Stimulated activated CD4-positive, alpha-beta T cell treated with anti-CD3 and anti-CD28 coated beads, Interleukin-1b, Interleukin-23, amount 100 ng/mL, for 48 hours (primary cell): ENCODE measurements around the gene DDR1.
A peak's percentile ranks its signal among the peaks of the same experiment; 100 is the strongest.
"Not testable (repeated sequence)": the region's sequence is repeated elsewhere in the genome, so short reads cannot be mapped to it uniquely, and the experiment has no call there.

Source experiments
- DNase-seq: peaks from one replicate; pipeline ENCODE4 v3.0.0-alpha.2; 2020

The DDR1 gene

GRCh38 chr6:30894935-30895334 is 10.6 kb downstream of the DDR1 start:
- no peak for DNase-seq

- DNase-seq, result no peak
Observed at GRCh38 chr6:30895343-30895742, 11.0 kb downstream of the DDR1 start.

GRCh38 chr6:30896541-30896940 is 12.2 kb downstream of the DDR1 start:
- DNase-seq, result no peak

GRCh38 chr6:30897882-30898281 is 13.6 kb downstream of the DDR1 start:
- no peak for DNase-seq

GRCh38 chr6:30898750-30899360 is 14.5 kb downstream of the DDR1 start:
- DNase-seq, result no peak

- DNase-seq, result no peak
Observed at GRCh38 chr6:30900863-30901417, 16.6 kb downstream of the DDR1 start.

- DNase-seq, result no peak
Observed at GRCh38 chr6:30901436-30901835, 17.1 kb downstream of the DDR1 start.

GRCh38 chr6:30902196-30902595 is 17.9 kb downstream of the DDR1 start:
- not testable (repeated sequence) for DNase-seq

GRCh38 chr6:30902709-30903108 is 18.4 kb downstream of the DDR1 start:
- no peak for DNase-seq

- DNase-seq, result no peak
Observed at GRCh38 chr6:30903236-30903635, 18.9 kb downstream of the DDR1 start.

GRCh38 chr6:30907290-30907757 is 23.0 kb downstream of the DDR1 start:
- DNase-seq, result not testable (repeated sequence)

- DNase-seq, result peak; percentile 97
Observed at GRCh38 chr6:30907758-30908591, 23.7 kb downstream of the DDR1 start, which contains the start of gene GTF2H4. Gene GTF2H4, plus strand, starts transcription at chr6:30908207.

GRCh38 chr6:30908700-30909099 is 24.4 kb downstream of the DDR1 start:
- no peak for DNase-seq

- DNase-seq, result not testable (repeated sequence)
Observed at GRCh38 chr6:30910473-30910872, 26.2 kb downstream of the DDR1 start.

- no peak for DNase-seq
Observed at GRCh38 chr6:30912746-30913520, 28.6 kb downstream of the DDR1 start.

- DNase-seq, result no peak
Observed at GRCh38 chr6:30913721-30914075, 29.4 kb downstream of the DDR1 start.

- peak; percentile 89 for DNase-seq
Observed at GRCh38 chr6:30914076-30914853, 29.9 kb downstream of the DDR1 start, which contains the start of gene VARS2. Gene VARS2, plus strand, starts transcription at chr6:30914238. Its CDS starts 599 bp downstream, at chr6:30914837.

- DNase-seq, result no peak
Observed at GRCh38 chr6:30914854-30915590, 30.7 kb downstream of the DDR1 start.

GRCh38 chr6:30915591-30915946 is 31.2 kb downstream of the DDR1 start:
- DNase-seq, result no peak

GRCh38 chr6:30917041-30917440 is 32.7 kb downstream of the DDR1 start:
- DNase-seq, result no peak

- no peak for DNase-seq
Observed at GRCh38 chr6:30917487-30917886, 33.2 kb downstream of the DDR1 start.

- no peak for DNase-seq
Observed at GRCh38 chr6:30918670-30919069, 34.4 kb downstream of the DDR1 start.
